ENCODE data around the gene SPEM1. TPM values are rescaled to one million over a fixed set of nuclear protein-coding genes. Genes with fewer than 3 reads are reported as not detected.

The SPEM1 gene
- total RNA-seq, 1 donor: not detected

- TF ChIP-seq, protein P1, sequence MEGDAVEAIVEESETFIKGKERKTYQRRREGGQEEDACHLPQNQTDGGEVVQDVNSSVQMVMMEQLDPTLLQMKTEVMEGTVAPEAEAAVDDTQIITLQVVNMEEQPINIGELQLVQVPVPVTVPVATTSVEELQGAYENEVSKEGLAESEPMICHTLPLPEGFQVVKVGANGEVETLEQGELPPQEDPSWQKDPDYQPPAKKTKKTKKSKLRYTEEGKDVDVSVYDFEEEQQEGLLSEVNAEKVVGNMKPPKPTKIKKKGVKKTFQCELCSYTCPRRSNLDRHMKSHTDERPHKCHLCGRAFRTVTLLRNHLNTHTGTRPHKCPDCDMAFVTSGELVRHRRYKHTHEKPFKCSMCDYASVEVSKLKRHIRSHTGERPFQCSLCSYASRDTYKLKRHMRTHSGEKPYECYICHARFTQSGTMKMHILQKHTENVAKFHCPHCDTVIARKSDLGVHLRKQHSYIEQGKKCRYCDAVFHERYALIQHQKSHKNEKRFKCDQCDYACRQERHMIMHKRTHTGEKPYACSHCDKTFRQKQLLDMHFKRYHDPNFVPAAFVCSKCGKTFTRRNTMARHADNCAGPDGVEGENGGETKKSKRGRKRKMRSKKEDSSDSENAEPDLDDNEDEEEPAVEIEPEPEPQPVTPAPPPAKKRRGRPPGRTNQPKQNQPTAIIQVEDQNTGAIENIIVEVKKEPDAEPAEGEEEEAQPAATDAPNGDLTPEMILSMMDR (IDR thresholded peaks at IDR 0.05; ENCODE audit: insufficient read depth, low read length): no peak
- no peak for DNase-seq (ENCODE audit: low read depth)
These were observed 3.0 kb upstream of the SPEM1 start for GRCh38 chr17:7417056-7417655.

GRCh38 chr17:7418472-7419152, 1.5 kb upstream of the SPEM1 start:
- no peak for DNase-seq (ENCODE audit: low read depth)
- TF ChIP-seq, protein P1 (IDR thresholded peaks at IDR 0.05; ENCODE audit: insufficient read depth, low read length): no peak
- no peak overlapping the region for H3K4me3 ChIP-seq (ENCODE audit: low read depth, low read length)

More at GRCh38 chr17:7417056-7417655, 3.0 kb upstream of the SPEM1 start:
- no peak overlapping the region for H3K4me3 ChIP-seq (ENCODE audit: low read depth, low read length)

GRCh38 chr17:7421186-7421585, 1.1 kb downstream of the SPEM1 start:
- DNase-seq (ENCODE audit: low read depth): no peak
- TF ChIP-seq, protein P1 (IDR thresholded peaks at IDR 0.05; ENCODE audit: insufficient read depth, low read length): no peak
- H3K4me3 ChIP-seq (ENCODE audit: low read depth, low read length): no peak overlapping the region

- TF ChIP-seq, protein P1 (IDR thresholded peaks at IDR 0.05; ENCODE audit: insufficient read depth, low read length): no peak
- DNase-seq (ENCODE audit: low read depth): no peak
- no peak overlapping the region for H3K4me3 ChIP-seq (ENCODE audit: low read depth, low read length)
These were observed 3.6 kb downstream of the SPEM1 start for GRCh38 chr17:7423679-7424078.

GRCh38 chr17:7425316-7425715, 5.2 kb downstream of the SPEM1 start, which contains the start of gene SPEM2:
Gene SPEM2 (plus strand): TSS chr17:7425616. CDS start chr17:7425689, 73 bp downstream.
- TF ChIP-seq, protein P1 (IDR thresholded peaks at IDR 0.05; ENCODE audit: insufficient read depth, low read length): no peak
- no peak for DNase-seq (ENCODE audit: low read depth)
- no peak within 1 kb of the TSS for H3K4me3 ChIP-seq (ENCODE audit: low read depth, low read length)

- no peak for DNase-seq (ENCODE audit: low read depth)
- TF ChIP-seq, protein P1 (IDR thresholded peaks at IDR 0.05; ENCODE audit: insufficient read depth, low read length): no peak
- H3K4me3 ChIP-seq (ENCODE audit: low read depth, low read length): no peak overlapping the region
These were observed 5.6 kb downstream of the SPEM1 start for GRCh38 chr17:7425756-7426155.
